Suprapubic skin (tissue), 4 donors: ENCODE measurements around the gene KIF16B.

Experiments used
- CTCF ChIP-seq, 2 donors: fragments of 200-600 bp in 1 of 2; fragments of 450-650 bp in 1 of 2; sonication (generic) in 1 of 2; IDR thresholded peaks; one replicate each; pipeline ENCODE4 v1.5.1; 2016 to 2019; ENCODE audit warnings: antibody characterized with exemption in 2 of 2, mild to moderate bottlenecking in 1 of 2, moderate library complexity in 1 of 2
- POLR2A ChIP-seq, 2 donors: fragments of 450-650 bp; IDR thresholded peaks; one replicate each; pipeline ENCODE4 v1.6.1; 2017; ENCODE audit warnings: antibody characterized with exemption in 2 of 2, mild to moderate bottlenecking in 2 of 2, moderate library complexity in 2 of 2
- POLR2AphosphoS5 ChIP-seq, 3 donors: sonication (generic); formaldehyde crosslinking; IDR thresholded peaks; one replicate each; pipeline ENCODE4 v1.6.1; 2017; ENCODE audit warnings: antibody characterized with exemption in 3 of 3

GRCh38 chr20:16283307-16283706 is 289.9 kb downstream of the KIF16B start:
- TF ChIP-seq CTCF (IDR thresholded peaks at IDR 0.05) (no peak), POLR2A (IDR thresholded peaks at IDR 0.05) (no peak), POLR2AphosphoS5 (IDR thresholded peaks at IDR 0.05) (no peak)
